ENCODE measurements around the gene SELENOF.

SELENOF gene

DNA sequence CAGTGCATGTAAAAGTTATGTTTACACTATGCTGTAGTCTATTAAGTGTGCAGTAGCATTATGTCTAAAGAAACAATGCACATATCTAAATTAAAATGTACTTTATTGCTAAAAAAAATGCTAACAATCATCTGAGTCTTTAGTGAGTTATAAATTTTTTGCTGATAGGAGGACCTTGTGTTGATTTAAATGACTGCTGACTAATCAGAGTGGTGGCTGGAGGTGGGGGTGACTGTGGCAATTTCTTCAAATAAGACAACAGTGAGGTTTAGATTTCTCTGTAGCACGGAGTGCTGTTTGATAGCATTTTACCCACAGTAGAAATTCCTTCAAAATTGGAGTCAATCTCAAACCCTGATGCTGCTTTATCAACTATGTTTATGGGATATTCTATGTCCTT, 37.5 kb upstream of the SELENOF start:
- H3K4me3 ChIP-seq (ENCODE audit: low read depth, low read length): no peak overlapping the region
- in situ Hi-C loops (cut with HindIII; ENCODE audit: low pct_ligation_motif_present, low sequenced_read_pairs): no loop called here
- no peak overlapping the region for H3K27ac ChIP-seq
- no peaks in the 10 kb centered on the region for H3K27me3 ChIP-seq (replicated peaks)
- no peaks in the 10 kb centered on the region for H3K36me3 ChIP-seq (replicated peaks)
- TF ChIP-seq, protein P1, sequence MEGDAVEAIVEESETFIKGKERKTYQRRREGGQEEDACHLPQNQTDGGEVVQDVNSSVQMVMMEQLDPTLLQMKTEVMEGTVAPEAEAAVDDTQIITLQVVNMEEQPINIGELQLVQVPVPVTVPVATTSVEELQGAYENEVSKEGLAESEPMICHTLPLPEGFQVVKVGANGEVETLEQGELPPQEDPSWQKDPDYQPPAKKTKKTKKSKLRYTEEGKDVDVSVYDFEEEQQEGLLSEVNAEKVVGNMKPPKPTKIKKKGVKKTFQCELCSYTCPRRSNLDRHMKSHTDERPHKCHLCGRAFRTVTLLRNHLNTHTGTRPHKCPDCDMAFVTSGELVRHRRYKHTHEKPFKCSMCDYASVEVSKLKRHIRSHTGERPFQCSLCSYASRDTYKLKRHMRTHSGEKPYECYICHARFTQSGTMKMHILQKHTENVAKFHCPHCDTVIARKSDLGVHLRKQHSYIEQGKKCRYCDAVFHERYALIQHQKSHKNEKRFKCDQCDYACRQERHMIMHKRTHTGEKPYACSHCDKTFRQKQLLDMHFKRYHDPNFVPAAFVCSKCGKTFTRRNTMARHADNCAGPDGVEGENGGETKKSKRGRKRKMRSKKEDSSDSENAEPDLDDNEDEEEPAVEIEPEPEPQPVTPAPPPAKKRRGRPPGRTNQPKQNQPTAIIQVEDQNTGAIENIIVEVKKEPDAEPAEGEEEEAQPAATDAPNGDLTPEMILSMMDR (IDR thresholded peaks at IDR 0.05; ENCODE audit: low read depth, low read length, missing control alignments): no peak
- no peak for DNase-seq

DNA sequence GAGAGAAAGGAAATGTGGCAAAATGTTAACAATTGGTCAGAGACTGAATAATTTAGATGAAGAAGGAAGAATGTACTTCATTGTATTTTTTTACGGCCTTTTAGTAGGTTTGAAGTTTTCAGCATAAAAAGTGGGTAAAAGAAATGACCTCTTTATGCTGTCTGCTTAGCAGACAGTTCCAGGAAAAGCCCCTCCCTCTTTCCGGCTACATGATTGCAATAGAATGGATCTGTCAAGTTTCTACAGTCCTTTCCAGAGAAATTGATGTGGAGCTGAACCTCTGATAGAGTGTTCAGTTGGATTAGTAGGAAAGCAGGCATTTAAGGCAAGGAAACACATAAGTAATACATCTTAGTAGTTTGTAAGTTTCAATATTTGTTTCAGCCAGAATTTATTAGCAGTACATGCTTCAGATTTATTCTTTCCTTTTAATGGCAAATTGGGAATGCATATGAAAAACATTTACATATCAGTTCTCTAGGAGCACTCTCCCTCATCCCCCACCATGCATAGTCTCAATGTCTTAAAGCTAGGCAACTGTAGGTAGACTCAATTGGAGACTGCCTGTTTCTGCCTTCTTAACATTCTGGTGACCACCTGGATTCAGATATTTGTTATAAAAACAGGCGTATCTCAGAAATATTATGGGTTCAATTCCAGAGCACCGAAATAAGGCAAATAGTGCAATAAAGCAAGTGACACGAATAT, 36.9 kb upstream of the SELENOF start:
- TF ChIP-seq, protein P1 (IDR thresholded peaks at IDR 0.05; ENCODE audit: low read depth, low read length, missing control alignments): no peak
- Histone ChIP-seq H3K27ac (no peak overlapping the region), H3K27me3 (replicated peaks) (no peaks in the 10 kb centered on the region), H3K36me3 (replicated peaks) (no peaks in the 10 kb centered on the region), H3K4me3 (ENCODE audit: low read depth, low read length) (no peak overlapping the region)
- DNase-seq: no peak
- in situ Hi-C loops (cut with HindIII; ENCODE audit: low pct_ligation_motif_present, low sequenced_read_pairs): no loop called here

DNA sequence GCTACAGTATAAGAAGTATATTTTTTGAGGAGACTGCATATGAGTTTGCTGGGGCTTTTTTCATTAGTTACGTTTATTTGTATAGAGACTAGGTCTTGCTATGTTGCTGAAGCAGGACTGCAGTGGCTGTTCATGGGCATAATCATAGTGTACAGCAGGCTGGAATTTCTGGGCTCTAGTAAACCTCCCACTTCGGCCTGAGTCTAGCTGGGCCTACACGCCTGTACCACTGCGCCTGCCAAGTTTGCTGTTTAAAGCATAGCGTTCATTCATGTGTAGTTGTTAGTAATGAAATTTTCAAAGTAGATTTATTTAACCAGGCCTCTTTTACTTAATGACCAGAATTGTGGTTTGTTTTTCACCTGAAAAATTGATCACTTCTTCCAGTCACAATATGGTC, 34.3 kb upstream of the SELENOF start:
- TF ChIP-seq, protein P1 (IDR thresholded peaks at IDR 0.05; ENCODE audit: low read depth, low read length, missing control alignments): no peak
- in situ Hi-C loops (cut with HindIII; ENCODE audit: low pct_ligation_motif_present, low sequenced_read_pairs): no loop called here
- Histone ChIP-seq H3K27ac (no peak overlapping the region), H3K27me3 (replicated peaks) (no peaks in the 10 kb centered on the region), H3K36me3 (replicated peaks) (no peaks in the 10 kb centered on the region), H3K4me3 (ENCODE audit: low read depth, low read length) (no peak overlapping the region)
- no peak for DNase-seq

DNA sequence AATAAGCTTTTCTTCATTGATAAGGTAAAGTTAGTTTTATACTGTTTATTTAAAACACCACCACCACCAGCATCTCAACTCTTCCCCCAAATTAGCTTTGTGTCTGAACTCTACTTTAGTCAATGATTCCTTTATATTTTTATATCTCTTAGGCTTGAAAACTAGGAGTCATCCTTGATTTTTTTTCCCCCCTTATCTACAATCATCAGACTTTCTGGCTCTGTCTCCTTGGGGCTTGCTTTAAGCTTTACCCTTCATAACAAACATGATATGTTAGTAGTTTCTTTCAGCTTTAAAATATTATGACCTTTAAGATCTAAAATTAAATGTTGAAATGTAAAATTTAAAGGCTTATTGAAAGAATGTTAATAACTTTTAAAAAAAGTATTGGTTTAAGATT, 28.8 kb upstream of the SELENOF start:
- TF ChIP-seq, protein P1 (IDR thresholded peaks at IDR 0.05; ENCODE audit: low read depth, low read length, missing control alignments): no peak
- in situ Hi-C loops (cut with HindIII; ENCODE audit: low pct_ligation_motif_present, low sequenced_read_pairs): no loop called here
- no peak overlapping the region for H3K27ac ChIP-seq
- DNase-seq: no peak
- no peaks in the 10 kb centered on the region for H3K27me3 ChIP-seq (replicated peaks)
- no peaks in the 10 kb centered on the region for H3K36me3 ChIP-seq (replicated peaks)
- no peak overlapping the region for H3K4me3 ChIP-seq (ENCODE audit: low read depth, low read length)

DNA sequence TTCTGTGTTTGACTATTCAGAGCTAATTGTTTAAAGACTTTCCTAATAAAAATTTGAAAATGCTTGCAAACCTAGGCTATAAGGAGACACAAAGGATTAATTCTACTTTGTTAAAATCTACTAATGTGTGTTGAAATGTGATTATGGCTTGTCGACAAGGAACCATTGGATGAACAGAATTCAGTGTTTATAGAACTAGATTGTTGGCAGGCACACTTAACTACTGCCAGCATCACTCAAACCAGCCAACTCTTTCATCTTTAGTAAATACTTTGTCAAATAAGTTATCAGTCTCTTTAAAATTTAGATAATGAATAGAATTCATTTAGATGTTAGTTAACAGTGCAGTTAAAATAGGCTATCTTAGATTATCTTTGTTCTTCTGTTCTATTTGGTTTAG, 28.1 kb upstream of the SELENOF start:
- DNase-seq: no peak
- TF ChIP-seq, protein P1 (IDR thresholded peaks at IDR 0.05; ENCODE audit: low read depth, low read length, missing control alignments): no peak
- Histone ChIP-seq H3K27ac (no peak overlapping the region), H3K27me3 (replicated peaks) (no peaks in the 10 kb centered on the region), H3K4me3 (ENCODE audit: low read depth, low read length) (no peak overlapping the region), H3K36me3 (replicated peaks) (no peaks in the 10 kb centered on the region)
- in situ Hi-C loops (cut with HindIII; ENCODE audit: low pct_ligation_motif_present, low sequenced_read_pairs): no loop called here

DNA sequence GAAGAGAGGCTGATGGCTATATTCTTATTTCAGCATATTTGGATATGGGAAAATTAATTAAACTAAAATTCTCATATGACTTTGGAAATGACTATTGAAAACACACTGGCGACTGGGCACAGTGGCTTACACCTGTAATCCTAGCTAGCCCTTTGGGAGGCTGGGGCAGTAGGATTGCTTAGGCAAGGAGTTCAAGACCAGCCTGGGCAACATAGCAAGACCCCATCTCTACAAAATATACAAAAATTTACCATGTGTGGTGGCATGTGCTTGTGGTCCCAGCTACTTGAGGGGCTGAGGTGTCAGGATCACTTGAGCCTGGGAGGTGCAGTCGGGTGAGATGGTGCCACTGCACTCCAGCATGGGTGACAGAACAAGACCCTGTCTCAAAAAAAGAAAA, 26.7 kb upstream of the SELENOF start:
- in situ Hi-C loops (cut with HindIII; ENCODE audit: low pct_ligation_motif_present, low sequenced_read_pairs): no loop called here
- no peak overlapping the region for H3K4me3 ChIP-seq (ENCODE audit: low read depth, low read length)
- H3K27ac ChIP-seq: no peak overlapping the region
- no peaks in the 10 kb centered on the region for H3K27me3 ChIP-seq (replicated peaks)
- TF ChIP-seq, protein P1 (IDR thresholded peaks at IDR 0.05; ENCODE audit: low read depth, low read length, missing control alignments): no peak
- DNase-seq: no peak
- no peaks in the 10 kb centered on the region for H3K36me3 ChIP-seq (replicated peaks)
